Upper lobe of right lung (tissue), 1 donor: ENCODE data around the gene CDC42SE2. TPM values are rescaled to one million over a fixed set of nuclear protein-coding genes. Genes with fewer than 3 reads are reported as not detected.

Source experiments
- ATAC-seq: fragments of 200-7000 bp; cut with Tn5 transposase; one replicate; pipeline ENCODE4 v1.9.1; 2020; ENCODE audit warnings: mild to moderate bottlenecking, moderate library complexity
- DNase-seq: peaks from one replicate; pipeline ENCODE4 v3.0.0-alpha.2; 2020
- H3K27ac ChIP-seq: fragments of 200-600 bp; one replicate; pipeline ENCODE4 v1.8.0; 2022
- H3K27me3 ChIP-seq: fragments of 200-600 bp; one replicate; pipeline ENCODE4 v1.8.0; 2022; ENCODE audit warnings: mild to moderate bottlenecking
- H3K36me3 ChIP-seq: fragments of 200-600 bp; one replicate; pipeline ENCODE4 v1.8.0; 2022
- H3K4me1 ChIP-seq: fragments of 200-600 bp; one replicate; pipeline ENCODE4 v1.8.0; 2022
- H3K4me3 ChIP-seq: fragments of 200-600 bp; one replicate; pipeline ENCODE4 v1.8.0; 2022; ENCODE audit warnings: mild to moderate bottlenecking
- H3K9me3 ChIP-seq: fragments of 200-600 bp; one replicate; pipeline ENCODE4 v1.8.0; 2022
- intact Hi-C: fragments of 100-400 bp; cut with DNase I; formaldehyde crosslinking; loops from one replicate; pipeline ENCODE4 v1.11.0; 2022
- total RNA-seq: library from RNA; stranded (reverse); fragmentation: NEBNext Ultra II Directional; extraction: Animal tissue kit (Norgen Biotek cat#: 25700); gene quantifications from one replicate; pipeline ENCODE4 v1.2.1, GENCODE V29; 2021
- TF ChIP-seq, protein P1 (sequence below): fragments of 200-600 bp; IDR thresholded peaks from one replicate; pipeline ENCODE4 v1.8.0; 2022; ENCODE audit warnings: antibody characterized with exemption
- donor health status: DM: no; HTN: yes; CAD: no; lungs with severe emphysema.

Gene CDC42SE2
- total RNA-seq, 1 donor from 2014 or later: 37.0 TPM

GRCh38 chr5:131386779-131387178 is 122.9 kb downstream of the CDC42SE2 start:
- TF ChIP-seq, protein P1, sequence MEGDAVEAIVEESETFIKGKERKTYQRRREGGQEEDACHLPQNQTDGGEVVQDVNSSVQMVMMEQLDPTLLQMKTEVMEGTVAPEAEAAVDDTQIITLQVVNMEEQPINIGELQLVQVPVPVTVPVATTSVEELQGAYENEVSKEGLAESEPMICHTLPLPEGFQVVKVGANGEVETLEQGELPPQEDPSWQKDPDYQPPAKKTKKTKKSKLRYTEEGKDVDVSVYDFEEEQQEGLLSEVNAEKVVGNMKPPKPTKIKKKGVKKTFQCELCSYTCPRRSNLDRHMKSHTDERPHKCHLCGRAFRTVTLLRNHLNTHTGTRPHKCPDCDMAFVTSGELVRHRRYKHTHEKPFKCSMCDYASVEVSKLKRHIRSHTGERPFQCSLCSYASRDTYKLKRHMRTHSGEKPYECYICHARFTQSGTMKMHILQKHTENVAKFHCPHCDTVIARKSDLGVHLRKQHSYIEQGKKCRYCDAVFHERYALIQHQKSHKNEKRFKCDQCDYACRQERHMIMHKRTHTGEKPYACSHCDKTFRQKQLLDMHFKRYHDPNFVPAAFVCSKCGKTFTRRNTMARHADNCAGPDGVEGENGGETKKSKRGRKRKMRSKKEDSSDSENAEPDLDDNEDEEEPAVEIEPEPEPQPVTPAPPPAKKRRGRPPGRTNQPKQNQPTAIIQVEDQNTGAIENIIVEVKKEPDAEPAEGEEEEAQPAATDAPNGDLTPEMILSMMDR: no peak
- H3K27ac ChIP-seq: no peak overlapping the region
- no peak for DNase-seq
- no peak overlapping the region for H3K4me3 ChIP-seq
- intact Hi-C loops: no loop called here
- H3K36me3 ChIP-seq: peaks cover 38% of the 10 kb centered on the region
- no peaks in the 10 kb centered on the region for H3K27me3 ChIP-seq
- H3K9me3 ChIP-seq: no peaks in the 10 kb centered on the region
- H3K4me1 ChIP-seq: peaks cover 8% of the 10 kb centered on the region
- no peak for ATAC-seq

DNA sequence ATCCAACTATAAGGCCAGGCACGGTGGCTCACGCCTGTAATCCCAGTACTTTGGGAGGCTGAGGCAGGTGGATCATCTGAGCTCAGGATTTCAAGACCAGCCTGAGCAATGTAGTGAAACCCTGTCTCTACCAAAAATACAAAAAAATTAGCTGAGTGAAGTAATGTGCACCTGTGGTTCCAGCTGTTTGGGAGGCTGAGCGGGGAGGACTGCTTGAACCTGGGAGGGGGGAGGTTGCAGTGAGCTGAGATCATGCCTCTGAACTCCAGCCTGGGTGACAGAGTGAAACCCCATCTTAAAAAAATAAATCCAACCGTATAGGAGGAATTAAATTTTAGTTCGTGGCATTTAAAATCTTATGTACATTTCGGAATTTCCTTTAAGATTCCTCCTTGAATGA is 123.4 kb downstream of the CDC42SE2 start:
- TF ChIP-seq, protein P1: no peak
- no peak overlapping the region for H3K4me3 ChIP-seq
- no peaks in the 10 kb centered on the region for H3K9me3 ChIP-seq
- peaks cover 9% of the 10 kb centered on the region for H3K4me1 ChIP-seq
- H3K27me3 ChIP-seq: no peaks in the 10 kb centered on the region
- intact Hi-C loops: no loop called here
- ATAC-seq (no peak), DNase-seq (no peak)
- no peak overlapping the region for H3K27ac ChIP-seq
- peaks cover 42% of the 10 kb centered on the region for H3K36me3 ChIP-seq

GRCh38 chr5:131389096-131389868 is 125.4 kb downstream of the CDC42SE2 start:
- ATAC-seq (no peak), DNase-seq (no peak)
- Histone ChIP-seq H3K36me3 (peaks cover 49% of the 10 kb centered on the region), H3K4me1 (peaks cover 19% of the 10 kb centered on the region), H3K27ac (no peak overlapping the region), H3K27me3 (no peaks in the 10 kb centered on the region), H3K9me3 (no peaks in the 10 kb centered on the region), H3K4me3 (no peak overlapping the region)
- TF ChIP-seq, protein P1: no peak
- intact Hi-C loops: no loop called here

GRCh38 chr5:131389869-131390265 is 126.0 kb downstream of the CDC42SE2 start:
- ATAC-seq (no peak), DNase-seq (no peak)
- Histone ChIP-seq H3K36me3 (peaks cover 51% of the 10 kb centered on the region), H3K9me3 (no peaks in the 10 kb centered on the region), H3K4me1 (peaks cover 19% of the 10 kb centered on the region), H3K27ac (no peak overlapping the region), H3K27me3 (no peaks in the 10 kb centered on the region), H3K4me3 (no peak overlapping the region)
- TF ChIP-seq, protein P1: no peak
- intact Hi-C loops: no loop called here

DNA sequence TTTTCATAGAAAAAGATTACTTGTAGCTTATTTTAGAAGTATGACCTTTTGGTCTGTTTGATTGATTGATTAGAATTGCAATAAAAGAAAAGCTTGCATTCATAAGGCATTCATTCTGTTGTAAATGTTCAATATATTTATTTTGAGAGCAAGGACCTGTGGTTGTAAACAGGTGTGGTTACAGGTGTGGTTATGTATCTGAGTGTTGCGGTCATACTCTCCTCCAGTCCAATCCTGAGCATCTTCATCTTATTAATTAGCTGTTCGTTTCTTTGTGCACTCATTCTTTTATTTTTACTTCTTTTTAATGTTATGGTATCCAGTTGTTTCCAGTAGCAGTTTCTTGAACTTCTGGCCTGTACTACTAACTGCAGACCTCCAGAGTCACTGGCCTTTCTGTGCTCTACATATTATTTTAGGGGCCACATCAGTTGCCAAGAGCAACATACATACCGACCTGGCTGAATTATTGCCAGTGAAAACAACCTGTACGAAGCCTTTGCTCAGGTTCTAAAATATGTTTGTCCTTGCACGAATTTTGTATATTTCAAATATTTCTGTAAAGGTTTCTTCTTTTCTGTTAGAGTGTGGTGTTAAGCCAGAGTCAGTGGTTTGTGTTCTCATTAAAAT is 128.7 kb downstream of the CDC42SE2 start:
- H3K27ac ChIP-seq: no peak overlapping the region
- peaks cover 60% of the 10 kb centered on the region for H3K36me3 ChIP-seq
- H3K9me3 ChIP-seq: no peaks in the 10 kb centered on the region
- H3K4me1 ChIP-seq: peaks cover 14% of the 10 kb centered on the region
- no peak for DNase-seq
- ATAC-seq: no peak
- no peaks in the 10 kb centered on the region for H3K27me3 ChIP-seq
- TF ChIP-seq, protein P1: no peak
- no peak overlapping the region for H3K4me3 ChIP-seq
- intact Hi-C loops: no loop called here
